ENCODE results near the gene KCNJ8.
"Not testable (repeated sequence)": the region's sequence is repeated elsewhere in the genome, so short reads cannot be mapped to it uniquely, and the experiment has no call there.

The KCNJ8 gene

GRCh38 chr12:21782723-21783122 lies 8.2 kb upstream of the KCNJ8 start:
- not testable (repeated sequence) for DNase-seq

DNA sequence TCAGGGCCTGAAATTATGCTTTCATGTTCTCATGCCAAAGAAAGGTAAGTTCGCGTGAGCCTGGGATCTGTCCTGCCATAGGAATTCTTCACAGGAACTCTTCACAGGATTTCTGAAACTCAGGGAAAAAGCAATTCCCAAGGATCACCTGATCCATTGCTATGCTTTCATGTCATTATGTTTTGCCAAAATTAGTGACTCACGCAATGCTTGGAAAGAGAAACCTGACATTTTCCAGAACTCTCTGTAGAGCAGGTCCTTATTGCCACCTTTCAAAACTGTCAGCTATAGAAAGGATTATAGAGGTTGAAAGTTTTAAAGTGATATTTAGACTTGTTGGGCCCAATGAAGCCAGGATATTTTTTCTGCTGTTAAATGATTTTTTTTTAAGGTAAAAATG lies 6.3 kb upstream of the KCNJ8 start:
- DNase-seq: no peak

GRCh38 chr12:21776175-21776574 lies 1.7 kb upstream of the KCNJ8 start:
- no peak for DNase-seq

- no peak for DNase-seq
These were observed 771 bp upstream of the KCNJ8 start for GRCh38 chr12:21775133-21775820.

DNA sequence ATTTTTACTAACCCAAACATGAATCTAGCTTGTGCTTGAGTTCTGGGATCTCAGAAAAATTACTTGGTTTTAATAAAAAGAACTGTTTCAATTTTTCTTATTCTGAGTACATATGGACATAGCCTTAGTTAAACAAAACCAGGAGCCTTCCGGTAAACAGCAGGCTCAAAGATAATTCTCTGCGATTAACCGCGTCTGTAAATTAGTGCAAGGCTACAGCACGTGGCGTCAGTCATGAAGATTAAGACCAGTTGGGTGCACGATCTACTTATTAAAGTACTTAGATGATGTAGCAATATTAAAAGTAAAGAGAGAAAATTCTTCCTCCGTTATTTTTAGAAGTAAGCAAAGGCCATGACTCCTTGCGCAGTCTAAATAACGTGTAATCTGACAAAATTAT lies 700 bp downstream of the KCNJ8 start:
- DNase-seq: no peak

GRCh38 chr12:21773263-21773741 lies 1.2 kb downstream of the KCNJ8 start:
- DNase-seq: peak; percentile 27

DNA sequence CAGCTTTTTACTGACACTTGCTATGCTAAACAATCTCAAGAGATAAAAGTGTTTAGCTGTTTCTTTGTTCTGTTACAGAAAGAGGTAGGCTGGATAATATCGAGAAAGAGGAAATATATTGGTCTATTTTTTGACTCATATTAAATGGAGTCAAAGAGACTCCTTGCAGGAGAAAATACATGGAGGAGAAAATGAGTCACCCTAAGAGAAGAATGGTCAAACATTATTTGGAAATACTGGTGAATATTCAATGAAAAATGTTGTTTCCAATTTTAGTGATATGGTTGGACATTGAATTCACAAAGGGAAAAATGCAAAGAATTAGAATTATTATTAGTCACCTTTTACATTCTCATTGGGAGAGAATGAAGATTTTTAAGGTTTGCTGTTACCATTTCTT lies 3.2 kb downstream of the KCNJ8 start:
- no peak for DNase-seq

DNA sequence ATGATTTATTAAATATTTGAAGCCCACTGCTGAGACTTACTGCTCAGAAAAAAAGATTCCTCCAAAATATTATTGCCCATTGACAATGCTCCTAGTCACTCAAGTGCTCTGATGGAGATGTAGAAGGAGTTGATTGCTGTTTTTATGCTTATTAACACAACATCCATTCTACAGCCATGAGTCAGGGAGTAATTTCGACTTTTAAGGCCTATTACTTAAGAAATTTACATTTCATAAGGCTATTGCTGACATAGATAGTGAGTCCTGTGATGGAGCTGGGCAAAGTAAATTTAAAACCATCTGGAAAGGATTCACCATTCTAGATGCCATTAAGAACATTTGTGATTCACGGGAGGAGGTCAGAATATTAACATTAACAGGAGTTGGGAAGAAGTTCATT lies 5.2 kb downstream of the KCNJ8 start:
- no peak for DNase-seq

GRCh38 chr12:21766403-21766802 lies 8.1 kb downstream of the KCNJ8 start:
- DNase-seq: no peak

DNA sequence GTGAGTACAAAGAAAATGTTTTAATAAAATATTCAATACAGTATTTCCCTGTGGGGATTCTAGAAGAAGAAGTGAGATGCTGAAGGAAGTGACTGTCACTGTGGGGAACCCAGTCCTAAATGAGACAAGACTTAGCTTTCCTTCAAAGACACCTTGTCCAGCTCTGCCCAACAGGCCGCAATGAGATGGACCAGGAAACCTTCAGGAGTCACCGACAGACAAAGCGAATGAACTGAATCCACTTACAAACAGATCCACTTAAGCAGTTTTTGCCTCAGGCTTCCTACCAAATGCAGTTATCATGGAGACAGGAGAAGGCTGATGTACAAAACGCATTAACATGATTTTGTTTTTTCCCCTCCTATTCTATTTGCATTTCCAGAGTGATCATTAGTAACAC lies 9.6 kb downstream of the KCNJ8 start:
- DNase-seq: no peak

DNA sequence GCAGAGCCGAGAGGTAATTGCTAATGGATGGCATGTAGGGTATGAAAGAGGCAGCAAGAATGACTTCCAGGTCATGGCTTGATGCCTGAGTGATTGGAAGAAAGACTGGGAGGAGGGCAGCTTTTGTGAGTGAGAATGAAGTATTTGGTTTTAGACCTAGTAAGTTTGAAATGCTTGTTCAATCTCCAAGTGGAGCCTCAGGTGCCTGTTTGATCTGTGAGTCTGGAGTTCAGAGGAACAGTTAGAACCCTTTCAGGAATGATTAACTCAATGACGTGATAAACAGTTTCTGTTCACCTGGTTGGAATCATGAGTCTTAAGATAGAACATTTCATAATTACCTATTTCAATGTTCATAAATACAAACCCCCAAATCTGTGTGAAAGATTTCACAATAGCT lies 10.4 kb downstream of the KCNJ8 start:
- DNase-seq: no peak

DNA sequence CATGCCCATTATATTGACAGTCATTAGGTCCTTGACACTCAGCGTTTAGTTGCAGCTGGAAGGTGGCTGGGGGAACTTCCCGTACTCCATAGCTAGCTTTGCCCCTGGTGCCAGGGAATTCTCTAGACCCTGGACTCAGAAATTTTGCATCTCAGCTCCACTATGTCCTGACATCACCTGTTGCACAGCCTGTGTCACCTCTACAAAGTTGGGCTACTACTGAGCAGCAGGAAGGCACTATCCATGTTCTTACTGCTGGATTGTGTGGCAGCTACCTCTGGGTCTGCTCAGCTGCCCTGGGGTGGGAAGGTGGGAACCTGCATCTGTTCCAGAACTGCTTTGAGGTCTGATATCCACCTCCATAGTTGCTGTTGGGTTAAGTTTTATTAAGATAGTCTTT lies 11.0 kb downstream of the KCNJ8 start:
- DNase-seq: no peak

GRCh38 chr12:21759737-21760136 lies 14.8 kb downstream of the KCNJ8 start:
- DNase-seq: no peak

DNA sequence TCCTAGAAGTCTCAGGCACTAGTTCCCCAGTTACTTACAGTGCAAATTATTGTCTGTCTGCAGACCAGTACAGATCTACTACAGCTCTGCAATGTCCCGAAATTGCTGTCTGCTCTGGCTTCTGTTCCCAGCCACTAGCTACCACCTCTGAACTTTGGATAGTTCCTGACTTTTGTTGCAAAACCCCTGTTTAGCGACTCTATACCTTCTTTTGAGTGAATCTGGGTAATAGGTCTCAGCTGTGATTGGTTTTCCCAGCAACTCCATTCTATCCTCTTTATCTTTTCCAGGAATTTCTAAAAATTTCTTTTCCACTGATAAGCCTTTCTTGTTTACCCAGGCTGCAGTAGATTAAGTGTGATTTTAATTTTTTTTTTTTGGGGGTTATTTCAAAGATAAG lies 16.8 kb downstream of the KCNJ8 start:
- DNase-seq: no peak

GRCh38 chr12:21756699-21757098 lies 17.8 kb downstream of the KCNJ8 start:
- DNase-seq: no peak

DNA sequence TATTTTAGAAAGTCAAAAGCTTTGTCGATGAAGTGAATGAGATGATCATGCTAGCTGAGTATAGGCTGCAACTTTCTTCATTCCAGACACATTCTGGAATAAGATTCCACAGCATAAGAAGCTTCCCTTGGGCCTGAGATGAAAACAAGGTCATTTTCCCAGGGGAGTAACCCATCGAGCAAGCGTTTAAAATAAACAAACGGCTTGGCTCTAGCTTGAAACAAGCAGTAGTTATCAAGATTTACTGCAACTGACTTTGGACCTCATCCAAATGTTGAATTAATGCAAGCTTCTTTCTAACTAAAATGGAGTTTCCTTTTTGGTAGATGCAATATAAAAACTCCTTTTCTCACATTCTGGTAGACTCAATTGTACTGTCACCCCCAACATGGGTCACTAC lies 23.0 kb downstream of the KCNJ8 start:
- DNase-seq: no peak

DNA sequence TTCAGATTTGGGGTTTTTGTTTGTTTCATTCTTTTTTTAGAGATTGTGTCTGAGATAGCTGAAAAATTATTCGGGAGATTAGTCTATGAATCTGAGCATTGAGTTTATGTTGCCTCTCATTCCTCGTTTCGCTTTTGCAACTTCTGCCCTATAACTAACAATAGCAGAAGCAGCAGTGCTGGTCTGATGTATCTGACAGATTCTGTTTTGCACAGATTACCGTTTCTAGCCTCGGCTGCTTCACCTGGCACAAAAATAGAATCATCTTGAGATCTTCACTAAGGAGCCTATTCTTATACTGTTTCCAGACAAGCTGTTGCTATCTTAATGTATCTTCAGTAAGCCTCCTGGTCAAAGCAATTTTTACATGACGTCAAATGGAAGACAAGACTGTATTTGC lies 29.2 kb downstream of the KCNJ8 start:
- no peak for DNase-seq

DNA sequence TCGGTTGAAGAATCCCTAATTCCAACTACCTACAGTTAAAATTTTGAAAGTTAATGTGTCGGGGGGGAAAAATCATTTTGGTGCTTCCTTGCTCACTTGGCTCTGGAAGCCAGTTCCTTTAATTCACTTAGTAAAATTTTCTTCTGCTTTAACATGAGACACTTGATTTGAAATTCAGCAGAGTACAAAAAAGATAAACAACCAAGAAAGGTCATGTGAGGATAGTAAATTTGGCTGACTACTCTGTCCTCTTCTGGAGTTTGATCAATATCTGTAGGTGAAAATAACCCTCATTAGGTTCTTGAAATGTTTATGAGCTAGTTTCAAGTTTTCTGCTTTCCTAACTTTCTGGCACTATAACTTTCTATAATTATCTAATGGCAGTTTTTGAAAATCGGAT lies 43.4 kb downstream of the KCNJ8 start:
- DNase-seq: no peak

GRCh38 chr12:21725731-21726130 lies 48.8 kb downstream of the KCNJ8 start:
- no peak for DNase-seq

- DNase-seq: no peak
These were observed 55.4 kb downstream of the KCNJ8 start for GRCh38 chr12:21718944-21719650.

DNA sequence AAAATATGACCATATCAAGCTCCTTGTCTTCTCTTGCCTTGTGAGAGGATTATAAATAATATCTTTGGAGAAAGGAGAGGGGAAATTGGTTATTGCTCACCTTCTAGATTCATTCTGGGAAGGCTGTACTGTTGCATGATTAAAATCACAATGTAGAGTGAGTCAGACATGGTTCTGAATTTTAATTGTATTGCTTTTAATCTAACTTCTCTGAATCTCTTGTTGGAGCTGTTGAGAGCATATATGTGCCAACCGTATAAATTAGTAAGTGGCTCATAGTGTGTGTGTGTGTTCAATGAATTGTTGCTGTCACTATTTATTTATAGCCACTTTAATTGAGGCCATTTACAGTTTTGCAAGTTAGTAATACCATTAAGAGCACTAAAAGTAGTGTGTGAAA lies 56.1 kb downstream of the KCNJ8 start:
- no peak for DNase-seq

GRCh38 chr12:21717767-21718166 lies 56.7 kb downstream of the KCNJ8 start:
- no peak for DNase-seq

DNA sequence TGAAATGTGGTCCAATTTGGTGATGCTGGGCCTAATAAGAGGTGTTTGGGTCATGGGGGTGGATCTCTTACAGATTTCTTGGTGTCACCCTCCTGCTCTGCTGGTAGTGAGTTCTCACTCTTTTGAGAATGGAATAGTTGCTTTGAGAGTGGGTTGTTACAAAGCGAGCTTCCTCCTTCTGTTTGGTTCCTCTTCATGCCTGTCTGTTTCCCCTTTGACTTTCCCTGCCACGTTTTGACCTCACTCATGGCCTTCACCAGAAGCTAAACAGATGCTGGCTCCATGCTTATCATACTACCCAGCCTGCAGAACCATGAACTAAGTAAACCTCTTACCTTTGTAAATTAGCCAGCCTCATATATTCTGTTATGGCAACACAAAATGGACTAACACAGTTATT lies 59.1 kb downstream of the KCNJ8 start:
- no peak for DNase-seq

Data from stimulated activated CD8-positive, alpha-beta memory T cell treated with anti-CD3 and anti-CD28 coated beads, Interleukin-4, amount 100 ng/mL, for 48 hours (primary cell).